Uterus (tissue), 2 donors: ENCODE measurements around the gene CNR2.

Source experiments
- CTCF ChIP-seq, 4 experiments: fragments of 200-600 bp in 2 of 4; fragments of 450-650 bp in 2 of 4; sonication (generic) in 2 of 4; IDR thresholded peaks; one replicate each; pipeline ENCODE4 v1.5.1; 2016 to 2019; ENCODE audit warnings: antibody characterized with exemption in 4 of 4, mild to moderate bottlenecking in 2 of 4, moderate library complexity in 1 of 4
- POLR2A ChIP-seq, 2 donors: fragments of 450-650 bp; IDR thresholded peaks; one replicate each; pipeline ENCODE4 v1.6.1; 2016; ENCODE audit warnings: antibody characterized with exemption in 2 of 2, mild to moderate bottlenecking in 1 of 2, moderate library complexity in 1 of 2

GRCh38 chr1:23854568-23854967 is 58.6 kb downstream of the CNR2 start:
- TF ChIP-seq CTCF (IDR thresholded peaks at IDR 0.05) = no peak
- no peak for TF ChIP-seq POLR2A (IDR thresholded peaks at IDR 0.05)
